K562 (cell line): ENCODE measurements around the gene GRAMD4. TPM values are rescaled to one million over a fixed set of nuclear protein-coding genes. Genes with fewer than 3 reads are reported as not detected.

Experiments
- ATAC-seq: fragments of 200-7000 bp; cut with Tn5 transposase; 3 replicates; pipeline ENCODE4 v1.9.1; 2020; ENCODE audit warnings: moderate library complexity
- BruUV-seq: library from RNA; stranded (reverse); fragments of 400-500 nt; replicated peaks from 2 replicates; lab custom pipeline; 2021; lab: Mats Ljungman, UMichigan
- CTCF ChIA-PET: fragments of 300-600 bp; formaldehyde crosslinking; extraction: SDS; loops from one replicate; lab custom pipeline; 2021; ENCODE audit warnings: low intra/inter-chr PET ratio; lab: Yijun Ruan, JAX
- POLR2A ChIA-PET: fragments of 300-600, 350-650 bp; sonication (Branson Sonifier 250); formaldehyde crosslinking; extraction: SDS; loops from one replicate; lab custom pipeline; 2021; ENCODE audit warnings: antibody characterized with exemption, inconsistent platforms; lab: Yijun Ruan, JAX
- DNase-seq, 4 experiments: peaks; one replicate each; pipeline versions ENCODE4 v3.0.0 to v3.0.0-alpha.2; 2011 to 2018; ENCODE audit warnings: low spot score in 3 of 4, mixed read lengths in 3 of 4; ENCODE audit errors: extremely low read depth in 1 of 4
- FAIRE-seq: peaks from 2 replicates; lab custom pipeline; 2011; peaks lifted over from hg19 to GRCh38; lab: Jason Lieb, UNC
- H2AFZ ChIP-seq: 2 replicates; pipeline ENCODE4 v1.6.0; 2011; ENCODE audit warnings: low read depth, low read length, control low read depth, inconsistent platforms
- H3K27ac ChIP-seq: fragments of 200-600 bp; 3 replicates; pipeline ENCODE4 v1.8.0; 2011; ENCODE audit warnings: low read depth, mild to moderate bottlenecking, control low read depth, inconsistent platforms, low read length, moderate library complexity, mixed read lengths; ENCODE audit errors: extremely low read depth
- H3K27me3 ChIP-seq, 2 experiments: fragments of 300-600 bp in 1 of 2; 2 replicates in 1 of 2; 3 replicates in 1 of 2; pipeline versions ENCODE4 v1.6.0 to v1.8.0; 2011; ENCODE audit warnings: inconsistent platforms in 2 of 2, low read length in 2 of 2, mild to moderate bottlenecking in 1 of 2, mixed read lengths in 1 of 2, moderate library complexity in 1 of 2; ENCODE audit not compliant: control insufficient read depth in 2 of 2, insufficient read depth in 2 of 2
- H3K36me3 ChIP-seq: fragments of 300-600 bp; 3 replicates; pipeline ENCODE4 v1.8.0; 2011; ENCODE audit warnings: mild to moderate bottlenecking, low read length, inconsistent platforms; ENCODE audit not compliant: control insufficient read depth, insufficient read depth
- H3K4me1 ChIP-seq, 2 experiments: fragments of 200-600 bp in 1 of 2; replicated peaks in 1 of 2; 2 replicates in 1 of 2; 3 replicates in 1 of 2; pipeline versions ENCODE4 v1.5.1 to v1.8.0; 2011; ENCODE audit warnings: inconsistent platforms in 2 of 2, low read length in 2 of 2, mild to moderate bottlenecking in 1 of 2, mixed read lengths in 1 of 2, moderate library complexity in 1 of 2; ENCODE audit not compliant: control insufficient read depth in 2 of 2, insufficient read depth in 2 of 2
- H3K4me2 ChIP-seq: 2 replicates; pipeline ENCODE4 v1.6.1; 2011; ENCODE audit warnings: low read length, control low read depth, inconsistent platforms, mixed read lengths; ENCODE audit not compliant: insufficient read depth
- H3K4me3 ChIP-seq: fragments of 200-600 bp; sonication (generic), shearing (Covaris generic); 2 replicates; pipeline ENCODE4 v1.5.1; 2016; ENCODE audit warnings: control low read depth, inconsistent platforms
- H3K79me2 ChIP-seq: fragments of 200-600 bp; 3 replicates; pipeline ENCODE4 v1.8.0; 2011; ENCODE audit warnings: low read length, inconsistent platforms; ENCODE audit not compliant: control insufficient read depth, insufficient read depth
- H3K9ac ChIP-seq, 2 experiments: 2 replicates each; pipeline versions ENCODE4 v1.6.0 to v1.6.1; 2011; ENCODE audit warnings: low read depth in 2 of 2, low read length in 2 of 2, control low read depth in 1 of 2, inconsistent platforms in 1 of 2, mild to moderate bottlenecking in 1 of 2, mixed read lengths in 1 of 2; ENCODE audit not compliant: insufficient read depth in 1 of 2
- H3K9me1 ChIP-seq: one replicate; pipeline ENCODE4 v1.6.0; 2011; ENCODE audit warnings: inconsistent platforms, mild to moderate bottlenecking, low read length, moderate library complexity; ENCODE audit not compliant: control insufficient read depth, insufficient read depth
- H3K9me3 ChIP-seq: replicated peaks from 2 replicates; pipeline ENCODE4 v1.5.1; 2011; ENCODE audit warnings: low read depth, low read length, inconsistent platforms; ENCODE audit not compliant: control insufficient read depth, insufficient read depth
- H4K20me1 ChIP-seq: replicated peaks from 2 replicates; pipeline ENCODE4 v1.6.1; 2011; ENCODE audit warnings: low read length, inconsistent platforms, mixed read lengths; ENCODE audit not compliant: control insufficient read depth, insufficient read depth
- CHAMP1 ChIP-seq: fragments of 450-650 bp; IDR thresholded peaks from 2 replicates; pipeline ENCODE4 v1.6.1; 2016; ENCODE audit warnings: mild to moderate bottlenecking
- FOXK2 ChIP-seq, 2 experiments: fragments of 450-650 bp; IDR thresholded peaks in 1 of 2; conservative IDR thresholded peaks in 1 of 2; 2 replicates each; pipeline ENCODE4 v1.6.1; 2016; ENCODE audit warnings: low read depth in 2 of 2, mild to moderate bottlenecking in 1 of 2
- FOXO4 ChIP-seq: fragments of 450-650 bp; formaldehyde crosslinking; IDR thresholded peaks from 2 replicates; pipeline ENCODE4 v1.4.0; 2020; ENCODE audit warnings: mild to moderate bottlenecking, moderate library complexity
- HDGF ChIP-seq: fragments of 450-650 bp; IDR thresholded peaks from 2 replicates; pipeline ENCODE4 v1.6.1; 2016
- HMBOX1 ChIP-seq: sonication (generic); IDR thresholded peaks from 2 replicates; pipeline ENCODE4 v1.6.1; 2016
- HOMEZ ChIP-seq: fragments of 250-450 bp; sonication (Bioruptor Pico); IDR thresholded peaks from 2 replicates; pipeline ENCODE4 v1.4.0; 2020; ENCODE audit warnings: mild to moderate bottlenecking, moderate library complexity
- NR2C1 ChIP-seq, 2 experiments: fragments of 450-650 bp; IDR thresholded peaks; 2 replicates each; pipeline ENCODE4 v1.6.1; 2017; ENCODE audit warnings: mild to moderate bottlenecking in 2 of 2, antibody characterized with exemption in 1 of 2, inconsistent platforms in 1 of 2, missing compliant biosample characterization in 1 of 2, missing genetic modification characterization in 1 of 2
- ZNF785 ChIP-seq: fragments of 250-450 bp; sonication (Bioruptor Pico); IDR thresholded peaks from 2 replicates; pipeline ENCODE4 v1.4.0; 2020; ENCODE audit warnings: mild to moderate bottlenecking
- WGBS: fragments of 100-300 bp; shearing (Covaris generic); methylation state at CpG from one replicate; pipeline ENCODE4 v1.1.6; 2016; ENCODE audit warnings: low coverage, mixed read lengths; ENCODE audit not compliant: insufficient coverage; ENCODE audit errors: missing lambda C conversion rate; 5-methylcytosine and 5-hydroxymethylcytosine counted together
- in situ Hi-C: fragments of 300-500 bp; cut with MboI; formaldehyde crosslinking; loops from 4 replicates; pipeline ENCODE4 v1.15.0; 2018; ENCODE audit warnings: inconsistent platforms, mixed read lengths
- intact Hi-C: fragments of 100-400 bp; cut with micrococcal nuclease; formaldehyde crosslinking; loops from 2 replicates; pipeline ENCODE4 v1.14.2; 2022
- polyA plus RNA-seq, 8 experiments: library from polyadenylated mRNA; depleted of rRNA in 4 of 8; stranded (reverse) in 5 of 8; unstranded in 3 of 8; fragments of >200 nt; fragmentation: Nextera tagmentation in 2 of 8; fragmentation: Illumina TruSeq in 1 of 8; extraction: Ambion mirVana in 2 of 8; extraction: Trizol in 1 of 8; gene quantifications; 2 replicates each; pipeline versions ENCODE4 v1.2.1 to v1.2.3, GENCODE V29; 2011 to 2014; ENCODE audit warnings: inconsistent platforms in 1 of 8, missing spikeins in 1 of 8
- total RNA-seq, 7 experiments: library from RNA; depleted of rRNA in 6 of 7; stranded (reverse); fragments of >200 nt in 6 of 7; fragmentation: Illumina TruSeq in 2 of 7; extraction: Trizol in 2 of 7; gene quantifications; 2 replicates each; pipeline versions ENCODE4 v1.2.1 to v1.2.3, GENCODE V29; 2011 to 2021; ENCODE audit warnings: low replicate concordance in 1 of 7

The GRAMD4 gene
- total and polyA plus RNA-seq, 9 of the 15 experiments (the other 6 are each of a cell fraction or from before 2014, with no cell fraction given): 0.18 to 44.8 (median 18.6) TPM

- CTCF ChIA-PET: no interaction called here
- ATAC-seq: no peak
- DNase-seq: no peak
Observed at GRCh38 chr22:46657655-46657953, 37.4 kb downstream of the GRAMD4 start.

GRCh38 chr22:46657996-46658947 is 38.1 kb downstream of the GRAMD4 start:
- in situ Hi-C loops (no loop called here), intact Hi-C loops (no loop called here)
- Histone ChIP-seq H3K4me3 (no peak overlapping the region), H3K9me3 (no peaks in the 10 kb centered on the region), H3K36me3 (peaks cover 7% of the 10 kb centered on the region; the same call in 1 of the 3 replicates), H4K20me1 (no peaks in the 10 kb centered on the region), H3K9me1 (no peaks in the 10 kb centered on the region), H3K9ac (no peak overlapping the region), H3K27ac (no peak overlapping the region), H3K27me3 (no peaks in the 10 kb centered on the region), H3K4me2 (no peak overlapping the region), H2AFZ (no peak overlapping the region), H3K79me2 (peaks cover 13% of the 10 kb centered on the region; the same call in 2 of the 3 replicates), H3K4me1 (peaks cover 0 to 57% of the 10 kb centered on the region in 2 experiments; a peak in 3 of 5 replicates)
- POLR2A ChIA-PET: no interaction called here
- CTCF ChIA-PET: no interaction called here
- ATAC-seq (no peak), DNase-seq (no peak), FAIRE-seq (no peak)
- BruUV-seq: no TSS peak
- WGBS: 95% methylated on average over 13 of the region's 37 CpGs
- TF ChIP-seq HOMEZ (CRISPR knock-in tag) (no peak), ZNF785 (CRISPR knock-in tag) (no peak), HMBOX1 (no peak), HDGF (no peak), FOXO4 (no peak), CHAMP1 (no peak)

More at GRCh38 chr22:46657655-46657953, 37.4 kb downstream of the GRAMD4 start:
- TF ChIP-seq NR2C1 (IDR thresholded peaks at IDR 0.05) (0 out of 2 replicates have a peak, but pooled peaks have one; percentile 3), NR2C1 (tag; IDR thresholded peaks at IDR 0.05) (no peak), FOXK2 (conservative IDR thresholded peaks at IDR 0.05 in 1 of 2, IDR thresholded peaks at IDR 0.05 in 1 of 2; ENCODE audit: low read depth in 2 of 2) (no peak)
- TF ChIP-seq, all 486 proteins: peak for 1
- no peak overlapping the region for H3K4me2 ChIP-seq
- H3K27me3 ChIP-seq: no peaks in the 10 kb centered on the region
- H3K9me3 ChIP-seq: no peaks in the 10 kb centered on the region
- no peak overlapping the region for H3K4me3 ChIP-seq
- 91% methylated on average over 6 of the region's 10 CpGs for WGBS
- peaks cover 19% of the 10 kb centered on the region; the same call in 2 of the 3 replicates for H3K79me2 ChIP-seq
- H3K27ac ChIP-seq: no peak overlapping the region
- no peak overlapping the region for H2AFZ ChIP-seq
- in situ Hi-C loops (no loop called here), intact Hi-C loops (no loop called here)
- no peak overlapping the region for H3K9ac ChIP-seq
- no peak for FAIRE-seq
- POLR2A ChIA-PET: no interaction called here
- BruUV-seq: no TSS peak
- no peaks in the 10 kb centered on the region for H4K20me1 ChIP-seq
- H3K4me1 ChIP-seq: peaks cover 4 to 57% of the 10 kb centered on the region in 2 experiments; a peak in 4 of 5 replicates
- H3K36me3 ChIP-seq: peaks cover 7% of the 10 kb centered on the region; the same call in 2 of the 3 replicates
- H3K9me1 ChIP-seq: no peaks in the 10 kb centered on the region
